Lower leg skin (tissue), 3 donors: Measurements from ENCODE around the gene CPA2.

Source experiments
- POLR2A ChIP-seq, 2 donors: fragments of 450-650 bp; IDR thresholded peaks; one replicate each; pipeline ENCODE4 v1.6.1; 2016 to 2017; ENCODE audit warnings: antibody characterized with exemption in 2 of 2, mild to moderate bottlenecking in 1 of 2, moderate library complexity in 1 of 2
- TF ChIP-seq, protein P1 (sequence below), 3 donors: fragments of 450-650 bp; IDR thresholded peaks; one replicate each; pipeline ENCODE4 v1.5.1; 2016; ENCODE audit warnings: antibody characterized with exemption in 3 of 3, mild to moderate bottlenecking in 3 of 3, moderate library complexity in 2 of 3

DNA sequence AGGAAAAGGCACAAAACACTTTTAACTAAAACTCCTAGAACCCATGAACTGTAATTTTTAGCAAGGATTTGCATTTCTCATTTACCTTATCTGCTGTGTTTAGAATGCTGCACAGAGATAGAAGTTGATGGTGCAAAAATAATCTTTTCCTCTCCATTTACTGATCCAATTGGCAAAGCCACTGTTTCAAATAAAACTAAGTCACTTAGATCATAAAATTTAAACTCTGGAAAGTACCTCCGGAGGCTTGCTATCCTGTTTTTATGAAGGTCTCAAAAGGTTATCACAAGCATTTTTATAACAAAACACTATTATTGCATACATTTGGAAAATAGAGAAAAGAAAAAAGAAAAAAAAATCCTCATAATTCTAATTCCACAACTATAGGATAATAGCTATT is 7.6 kb downstream of the CPA2 start:
- TF ChIP-seq, protein P1, sequence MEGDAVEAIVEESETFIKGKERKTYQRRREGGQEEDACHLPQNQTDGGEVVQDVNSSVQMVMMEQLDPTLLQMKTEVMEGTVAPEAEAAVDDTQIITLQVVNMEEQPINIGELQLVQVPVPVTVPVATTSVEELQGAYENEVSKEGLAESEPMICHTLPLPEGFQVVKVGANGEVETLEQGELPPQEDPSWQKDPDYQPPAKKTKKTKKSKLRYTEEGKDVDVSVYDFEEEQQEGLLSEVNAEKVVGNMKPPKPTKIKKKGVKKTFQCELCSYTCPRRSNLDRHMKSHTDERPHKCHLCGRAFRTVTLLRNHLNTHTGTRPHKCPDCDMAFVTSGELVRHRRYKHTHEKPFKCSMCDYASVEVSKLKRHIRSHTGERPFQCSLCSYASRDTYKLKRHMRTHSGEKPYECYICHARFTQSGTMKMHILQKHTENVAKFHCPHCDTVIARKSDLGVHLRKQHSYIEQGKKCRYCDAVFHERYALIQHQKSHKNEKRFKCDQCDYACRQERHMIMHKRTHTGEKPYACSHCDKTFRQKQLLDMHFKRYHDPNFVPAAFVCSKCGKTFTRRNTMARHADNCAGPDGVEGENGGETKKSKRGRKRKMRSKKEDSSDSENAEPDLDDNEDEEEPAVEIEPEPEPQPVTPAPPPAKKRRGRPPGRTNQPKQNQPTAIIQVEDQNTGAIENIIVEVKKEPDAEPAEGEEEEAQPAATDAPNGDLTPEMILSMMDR (IDR thresholded peaks at IDR 0.05): no peak
- TF ChIP-seq POLR2A (IDR thresholded peaks at IDR 0.05): no peak
